Measurements from ENCODE around the gene KRT26. TPM values are rescaled to one million over a fixed set of nuclear protein-coding genes. Genes with fewer than 3 reads are reported as not detected.

KRT26 gene, protein sequence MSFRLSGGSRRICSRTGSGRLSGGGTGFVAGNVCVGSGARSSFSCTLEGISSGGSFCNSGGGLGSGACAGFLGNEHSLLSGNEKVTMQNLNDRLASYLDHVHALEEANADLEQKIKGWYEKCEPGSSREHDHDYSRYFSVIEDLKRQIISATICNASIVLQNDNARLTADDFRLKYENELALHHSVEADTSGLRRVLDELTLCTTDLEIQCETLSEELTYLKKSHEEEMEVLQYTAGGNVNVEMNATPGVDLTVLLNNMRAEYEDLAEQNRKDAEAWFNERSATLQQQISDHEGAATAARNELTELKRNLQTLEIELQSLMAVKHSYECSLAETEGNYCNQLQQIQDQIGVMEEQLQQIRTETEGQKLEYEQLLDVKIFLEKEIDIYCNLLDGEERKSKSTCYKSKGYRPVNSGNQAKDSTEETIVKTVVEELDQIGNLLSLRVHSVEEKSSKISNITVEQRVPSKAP
- total RNA-seq (2012; rRNA removed) (not detected in 2 replicates), polyA plus RNA-seq (2012; rRNA removed) (not detected in 2 replicates), Bru-seq, nascent RNA (not detected), BruChase-seq, experiment 1, labeled RNA remaining after a 6-hour chase (not detected), BruChase-seq, experiment 2, labeled RNA remaining after a 2-hour chase (not detected)
- polyA plus RNA-seq (2012; cell fraction: cytosol; rRNA removed): not detected in 2 replicates
- not detected in 2 replicates for polyA plus RNA-seq (2012; cell fraction: nucleus; rRNA removed; ENCODE audit: low replicate concordance)
- long read RNA-seq: 0 reads

DNA sequence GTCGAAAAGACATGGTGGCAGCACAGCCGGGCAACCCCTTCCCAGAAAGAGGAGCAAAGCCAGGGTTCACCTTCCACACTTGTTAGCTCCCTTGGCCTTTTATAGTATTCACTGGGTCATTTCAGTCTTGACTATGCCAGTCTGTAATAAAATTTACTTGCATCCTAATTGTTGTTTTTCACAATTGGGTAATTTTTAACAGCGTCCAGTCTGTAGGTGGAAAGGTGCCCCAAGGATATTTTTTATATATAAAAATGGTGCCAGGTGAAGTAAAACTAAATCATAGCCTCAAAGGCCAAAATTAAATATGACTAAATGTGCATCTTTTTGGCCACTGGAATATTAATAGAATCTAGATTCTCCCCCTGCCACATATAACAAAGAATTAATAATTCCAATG is at the start of gene KRT26:
KRT26 (minus strand) TSS at position 101 of the 400 bp plus-strand sequence; CDS start at position 13, 88 bp downstream.
- Histone ChIP-seq H3K4ac (ENCODE audit: low read depth, low read length) (no peak within 1 kb of the TSS), H3K56ac (ENCODE audit: extremely low read depth, insufficient read depth, low read length) (no peak within 1 kb of the TSS), H3K4me1 (ENCODE audit: control insufficient read depth, insufficient read depth, low read length) (no peaks in the 10 kb centered on the region), H2AK9ac (replicated peaks; ENCODE audit: low read depth, low read length, poor library complexity) (no peak within 1 kb of the TSS), H2AFZ (replicated peaks; ENCODE audit: low read length, poor library complexity) (no peak within 1 kb of the TSS), H3K27ac (ENCODE audit: insufficient read depth, low read length) (no peak within 1 kb of the TSS), H3K79me1 (ENCODE audit: low read depth in 1 of 2, low read length in 2 of 2) (no peaks in the 10 kb centered on the region), H3K9me3 (ENCODE audit: control insufficient read depth, insufficient read depth, low read length) (no peaks in the 10 kb centered on the region; the same call in 1 of the 2 replicates), H2AK5ac (ENCODE audit: low read depth, low read length) (no peak within 1 kb of the TSS), H2BK120ac (ENCODE audit: low read depth, low read length) (no peak within 1 kb of the TSS), H2BK5ac (ENCODE audit: low read depth, low read length, poor library complexity, severe bottlenecking) (no peak within 1 kb of the TSS), H4K20me1 (ENCODE audit: insufficient read depth, low read length) (no peaks in the 10 kb centered on the region), H3K4me3 (ENCODE audit: insufficient read depth, low read depth, low read length) (no peak within 1 kb of the TSS), H3K9me1 (ENCODE audit: insufficient read depth, low read length) (no peaks in the 10 kb centered on the region), H3K23ac (ENCODE audit: low read depth, low read length) (no peak within 1 kb of the TSS), H3K36me3 (ENCODE audit: control insufficient read depth, insufficient read depth, low read length) (no peaks in the 10 kb centered on the region), H4K8ac (ENCODE audit: low read depth in 2 of 2, low read length in 2 of 2) (no peak within 1 kb of the TSS), H3K9ac (ENCODE audit: low read depth, low read length) (no peak within 1 kb of the TSS), H3K27me3 (ENCODE audit: control insufficient read depth, insufficient read depth, low read length) (peaks cover 38% of the 10 kb centered on the region), H4K91ac (ENCODE audit: insufficient read depth, low read depth, low read length) (no peak within 1 kb of the TSS), H2BK15ac (ENCODE audit: low read depth, low read length) (no peak within 1 kb of the TSS), H4K5ac (ENCODE audit: low read depth, low read length) (no peak within 1 kb of the TSS), H3K4me2 (ENCODE audit: low read depth, low read length) (no peak within 1 kb of the TSS), H3K18ac (ENCODE audit: low read depth, low read length) (no peak within 1 kb of the TSS), H2BK20ac (ENCODE audit: low read depth, low read length) (no peak within 1 kb of the TSS), H3K14ac (replicated peaks; ENCODE audit: low read depth, low read length) (no peak within 1 kb of the TSS)
- ATAC-seq (ENCODE audit: low read depth) (no peak), DNase-seq (no peak)
- TF ChIP-seq MXI1 (IDR thresholded peaks at IDR 0.05; ENCODE audit: borderline replicate concordance, low read depth, low read length) (no peak), FOS (IDR thresholded peaks at IDR 0.05; ENCODE audit: low read depth, low read length) (no peak), RCOR1 (IDR thresholded peaks at IDR 0.05; ENCODE audit: insufficient replicate concordance, low read length) (no peak), MAFK (IDR thresholded peaks at IDR 0.05; ENCODE audit: low read depth, low read length) (no peak), BHLHE40 (IDR thresholded peaks at IDR 0.05; ENCODE audit: low read depth, low read length) (no peak), CHD1 (IDR thresholded peaks at IDR 0.05; ENCODE audit: low read depth, low read length) (no peak), SMC3 (IDR thresholded peaks at IDR 0.05; ENCODE audit: low read depth, low read length) (no peak)
- TF ChIP-seq, protein P1, sequence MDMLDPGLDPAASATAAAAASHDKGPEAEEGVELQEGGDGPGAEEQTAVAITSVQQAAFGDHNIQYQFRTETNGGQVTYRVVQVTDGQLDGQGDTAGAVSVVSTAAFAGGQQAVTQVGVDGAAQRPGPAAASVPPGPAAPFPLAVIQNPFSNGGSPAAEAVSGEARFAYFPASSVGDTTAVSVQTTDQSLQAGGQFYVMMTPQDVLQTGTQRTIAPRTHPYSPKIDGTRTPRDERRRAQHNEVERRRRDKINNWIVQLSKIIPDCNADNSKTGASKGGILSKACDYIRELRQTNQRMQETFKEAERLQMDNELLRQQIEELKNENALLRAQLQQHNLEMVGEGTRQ (IDR thresholded peaks at IDR 0.05; ENCODE audit: low read depth, low read length): no peak
- in situ Hi-C loops (cut with MboI; ENCODE audit: low sequenced_read_pairs): no loop called here
- WGBS, 2 experiments (ENCODE audit: extremely low coverage in 2 of 2, insufficient read length in 1 of 2): 69% methylated on average over 2 of the region's 3 CpGs; no CpG with 5 or more reads in 1 of the 2 experiments
- ChIA-PET POLR2A (ENCODE audit: unreplicated experiment) (no interaction called here), CTCF (no interaction called here)
- dilution Hi-C loops (cut with HindIII; ENCODE audit: low sequenced_read_pairs, unreplicated experiment): no loop called here
- intact Hi-C loops (cut with micrococcal nuclease): loop anchor here (5.0 kb wide), 1 partner anchor 100 kb away; no protein-coding TSS in a partner anchor
- BruUV-seq (replicated peaks): no TSS peak
